ENCODE results near the gene TUBB1. TPM values are rescaled to one million over a fixed set of nuclear protein-coding genes. Genes with fewer than 3 reads are reported as not detected.
A peak's percentile ranks its signal among the peaks of the same experiment; 100 is the strongest.
"Not testable (repeated sequence)": the region's sequence is repeated elsewhere in the genome, so short reads cannot be mapped to it uniquely, and the experiment has no call there.

TUBB1 gene
- total RNA-seq, 1 experiment from 2014 or later, result not detected

- DNase-seq (ENCODE audit: low read depth), result no peak
Observed at GRCh38 chr20:59018817-59019216, 412 bp upstream of the TUBB1 start.

- no peak for DNase-seq (ENCODE audit: low read depth)
Observed at GRCh38 chr20:59020938-59021551, 1.8 kb downstream of the TUBB1 start.

GRCh38 chr20:59022754-59023153, 3.5 kb downstream of the TUBB1 start:
- DNase-seq (ENCODE audit: low read depth), result no peak

GRCh38 chr20:59023616-59024015, 4.4 kb downstream of the TUBB1 start:
- DNase-seq (ENCODE audit: low read depth), result no peak

- DNase-seq (ENCODE audit: low read depth), result no peak
Observed at GRCh38 chr20:59024111-59024530, 4.9 kb downstream of the TUBB1 start.

GRCh38 chr20:59025086-59025485, 5.9 kb downstream of the TUBB1 start:
- DNase-seq (ENCODE audit: low read depth), result no peak

- DNase-seq (ENCODE audit: low read depth), result no peak
Observed at GRCh38 chr20:59025511-59025910, 6.3 kb downstream of the TUBB1 start.

- no peak for DNase-seq (ENCODE audit: low read depth)
Observed at GRCh38 chr20:59026904-59027740, 7.9 kb downstream of the TUBB1 start.

GRCh38 chr20:59027741-59028320, 8.6 kb downstream of the TUBB1 start:
- DNase-seq (ENCODE audit: low read depth), result peak; percentile 86

- no peak for DNase-seq (ENCODE audit: low read depth)
Observed at GRCh38 chr20:59028812-59029211, 9.6 kb downstream of the TUBB1 start.

- no peak for DNase-seq (ENCODE audit: low read depth)
Observed at GRCh38 chr20:59030911-59031563, 11.8 kb downstream of the TUBB1 start.

- DNase-seq (ENCODE audit: low read depth), result no peak
Observed at GRCh38 chr20:59031564-59032022, 12.4 kb downstream of the TUBB1 start.

- DNase-seq (ENCODE audit: low read depth), result peak; percentile 91
Observed at GRCh38 chr20:59032023-59032712, 12.9 kb downstream of the TUBB1 start, which contains the start of gene ATP5F1E. Gene ATP5F1E, minus strand, starts transcription at chr20:59032335. Its CDS starts 84 bp downstream, at chr20:59032251.

GRCh38 chr20:59032713-59033059, 13.5 kb downstream of the TUBB1 start:
- peak; percentile 59 for DNase-seq (ENCODE audit: low read depth)

GRCh38 chr20:59033093-59033492, 13.9 kb downstream of the TUBB1 start:
- no peak for DNase-seq (ENCODE audit: low read depth)

- no peak for DNase-seq (ENCODE audit: low read depth)
Observed at GRCh38 chr20:59033616-59034165, 14.5 kb downstream of the TUBB1 start.

GRCh38 chr20:59035381-59035780, 16.2 kb downstream of the TUBB1 start:
- DNase-seq (ENCODE audit: low read depth), result no peak

GRCh38 chr20:59037386-59037785, 18.2 kb downstream of the TUBB1 start:
- no peak for DNase-seq (ENCODE audit: low read depth)

GRCh38 chr20:59039233-59039632, 20.0 kb downstream of the TUBB1 start:
- no peak for DNase-seq (ENCODE audit: low read depth)

- DNase-seq (ENCODE audit: low read depth), result no peak
Observed at GRCh38 chr20:59040667-59041066, 21.4 kb downstream of the TUBB1 start.

- DNase-seq (ENCODE audit: low read depth), result not testable (repeated sequence)
Observed at GRCh38 chr20:59041487-59041886, 22.3 kb downstream of the TUBB1 start.

Data from LHCN-M2 (cell line).